Uterus (tissue), 4 donors: ENCODE measurements around the gene GDF10. TPM values are rescaled to one million over a fixed set of nuclear protein-coding genes. Genes with fewer than 3 reads are reported as not detected.

Experiments used
- DNase-seq, 2 donors: peaks; one replicate each; pipeline ENCODE4 v3.0.0-alpha.2; 2019 to 2020
- H3K27ac ChIP-seq, 2 donors: fragments of 200-600 bp; sonication (generic); 1 replicate in 1 of 2; 2 replicates in 1 of 2; pipeline ENCODE4 v1.5.1; 2016 to 2018
- H3K27me3 ChIP-seq, 2 donors: fragments of 200-600 bp; sonication (generic); one replicate each; pipeline ENCODE4 v1.5.1; 2018 to 2019; ENCODE audit warnings: control low read depth in 1 of 2
- H3K36me3 ChIP-seq, 2 donors: fragments of 200-600 bp; sonication (generic); one replicate each; pipeline ENCODE4 v1.5.1; 2019; ENCODE audit warnings: control low read depth in 1 of 2
- H3K4me1 ChIP-seq, 2 donors: fragments of 200-600 bp; sonication (generic); one replicate each; pipeline ENCODE4 v1.5.1; 2018 to 2019; ENCODE audit warnings: control low read depth in 1 of 2
- H3K4me3 ChIP-seq, 2 donors: fragments of 200-600 bp; sonication (generic); 1 replicate in 1 of 2; 2 replicates in 1 of 2; pipeline ENCODE4 v1.5.1; 2018 to 2019; ENCODE audit warnings: mild to moderate bottlenecking in 1 of 2
- H3K9me3 ChIP-seq, 2 donors: fragments of 200-600 bp; sonication (generic); one replicate each; pipeline ENCODE4 v1.5.1; 2019; ENCODE audit warnings: control low read depth in 1 of 2
- CTCF ChIP-seq, 4 experiments: fragments of 200-600 bp in 2 of 4; fragments of 450-650 bp in 2 of 4; sonication (generic) in 2 of 4; IDR thresholded peaks; one replicate each; pipeline ENCODE4 v1.5.1; 2016 to 2019; ENCODE audit warnings: antibody characterized with exemption in 4 of 4, mild to moderate bottlenecking in 2 of 4, moderate library complexity in 1 of 4
- POLR2A ChIP-seq, 2 donors: fragments of 450-650 bp; IDR thresholded peaks; one replicate each; pipeline ENCODE4 v1.6.1; 2016; ENCODE audit warnings: antibody characterized with exemption in 2 of 2, mild to moderate bottlenecking in 1 of 2, moderate library complexity in 1 of 2
- intact Hi-C: fragments of 100-400 bp; cut with DNase I; formaldehyde crosslinking; loops from one replicate; pipeline ENCODE4 v1.15.1; 2023; ENCODE audit warnings: low total_unique reads
- total RNA-seq, 4 donors: library from RNA; depleted of rRNA in 3 of 4; stranded (reverse); fragments of >200 nt in 3 of 4; gene quantifications; one replicate each; pipeline versions ENCODE4 v1.1.0 to v1.2.4, GENCODE V29; 2014 to 2023
- donor health status: DM: yes; HTN: yes; CAD: no.

GDF10 gene
- total RNA-seq, 4 donors from 2014 or later, result 4.6 to 6.4 TPM; not detected in 2

GRCh38 chr10:47298715-47299114 is 1.3 kb upstream of the GDF10 start:
- no peak for TF ChIP-seq POLR2A (IDR thresholded peaks at IDR 0.05)
- TF ChIP-seq CTCF (IDR thresholded peaks at IDR 0.05), result no peak
- Histone ChIP-seq H3K4me1 (no peaks in the 10 kb centered on the region), H3K27me3 (no peaks in the 10 kb centered on the region), H3K9me3 (no peaks in the 10 kb centered on the region), H3K27ac (no peak overlapping the region), H3K36me3 (no peaks in the 10 kb centered on the region), H3K4me3 (no peak overlapping the region)
- DNase-seq, result no peak
- intact Hi-C loops, result no loop called here

- no peaks in the 10 kb centered on the region for H3K36me3 ChIP-seq
- TF ChIP-seq CTCF (IDR thresholded peaks at IDR 0.05), result no peak
- no peak for TF ChIP-seq POLR2A (IDR thresholded peaks at IDR 0.05)
- H3K4me1 ChIP-seq, result no peaks in the 10 kb centered on the region
- DNase-seq, result no peak
- H3K27ac ChIP-seq, result no peak overlapping the region
- intact Hi-C loops, result no loop called here
- no peaks in the 10 kb centered on the region for H3K9me3 ChIP-seq
- no peaks in the 10 kb centered on the region for H3K27me3 ChIP-seq
- H3K4me3 ChIP-seq, result peak overlapping the region; percentile 26 to 38
Observed at GRCh38 chr10:47300429-47300931, 483 bp downstream of the GDF10 start.

- intact Hi-C loops, result no loop called here
- no peak for DNase-seq
- Histone ChIP-seq H3K36me3 (no peaks in the 10 kb centered on the region), H3K9me3 (no peaks in the 10 kb centered on the region), H3K4me1 (no peaks in the 10 kb centered on the region), H3K27me3 (no peaks in the 10 kb centered on the region), H3K4me3 (no peak overlapping the region), H3K27ac (no peak overlapping the region)
- TF ChIP-seq POLR2A (IDR thresholded peaks at IDR 0.05) (no peak), CTCF (IDR thresholded peaks at IDR 0.05) (no peak)
Observed at GRCh38 chr10:47301833-47302232, 1.8 kb downstream of the GDF10 start.

DNA sequence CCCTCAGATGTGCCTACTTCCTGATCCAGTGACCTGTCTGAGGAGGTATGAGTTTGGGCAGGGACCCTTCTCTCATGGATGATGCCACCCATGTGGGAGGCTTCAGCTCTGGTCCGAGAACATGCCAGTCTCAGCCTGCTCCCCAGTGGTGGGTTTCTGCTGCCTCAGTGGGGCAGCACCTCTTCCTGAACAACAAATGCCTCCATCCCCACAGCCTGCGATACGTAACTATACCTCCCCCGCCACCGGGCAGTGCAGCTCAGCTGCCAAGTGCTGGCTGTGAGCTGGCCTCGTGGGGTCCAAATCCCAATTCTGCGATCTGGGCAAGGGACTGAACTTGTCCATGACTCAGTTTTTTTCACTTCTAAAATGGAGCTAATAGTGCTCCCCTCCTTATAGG is 3.1 kb downstream of the GDF10 start:
- no peaks in the 10 kb centered on the region for H3K4me1 ChIP-seq
- TF ChIP-seq CTCF (IDR thresholded peaks at IDR 0.05), result no peak
- TF ChIP-seq POLR2A (IDR thresholded peaks at IDR 0.05), result no peak
- H3K27me3 ChIP-seq, result no peaks in the 10 kb centered on the region

GRCh38 chr10:47303866-47304265 is 3.9 kb downstream of the GDF10 start:
- intact Hi-C loops, result no loop called here
- no peaks in the 10 kb centered on the region for H3K27me3 ChIP-seq
- TF ChIP-seq CTCF (IDR thresholded peaks at IDR 0.05) (no peak), POLR2A (IDR thresholded peaks at IDR 0.05) (no peak)

More for the DNA sequence above, 3.1 kb downstream of the GDF10 start:
- DNase-seq, result no peak
- intact Hi-C loops, result no loop called here
- H3K36me3 ChIP-seq, result no peaks in the 10 kb centered on the region
- H3K4me3 ChIP-seq, result no peak overlapping the region
- H3K9me3 ChIP-seq, result no peaks in the 10 kb centered on the region
- H3K27ac ChIP-seq, result no peak overlapping the region

More at GRCh38 chr10:47303866-47304265, 3.9 kb downstream of the GDF10 start:
- Histone ChIP-seq H3K4me3 (no peak overlapping the region), H3K4me1 (no peaks in the 10 kb centered on the region), H3K9me3 (no peaks in the 10 kb centered on the region), H3K36me3 (no peaks in the 10 kb centered on the region), H3K27ac (no peak overlapping the region)
- no peak for DNase-seq
